GM12878 (cell line): ENCODE measurements around the gene TBCE. TPM values are rescaled to one million over a fixed set of nuclear protein-coding genes. Genes with fewer than 3 reads are reported as not detected.

Experiments
- ATAC-seq: fragments of 200-7000 bp; cut with Tn5 transposase; 3 replicates; pipeline ENCODE4 v1.9.1; 2020; ENCODE audit warnings: mild to moderate bottlenecking, moderate library complexity
- BruUV-seq: library from RNA; stranded (reverse); fragments of 400-500 nt; replicated peaks from 2 replicates; lab custom pipeline; 2021; lab: Mats Ljungman, UMichigan
- CTCF ChIA-PET: fragments of 300-600 bp; sonication (Branson Sonifier 250); formaldehyde crosslinking; extraction: SDS; loops from one replicate; lab custom pipeline; 2021; ENCODE audit warnings: inconsistent platforms; lab: Yijun Ruan, JAX
- POLR2A ChIA-PET: fragments of 350-600 bp; formaldehyde crosslinking; extraction: SDS; loops from one replicate; lab custom pipeline; 2021; ENCODE audit warnings: inconsistent platforms; lab: Charles Lee
- RAD21 ChIA-PET: fragments of 300-600 bp; sonication (Branson Sonifier 250); formaldehyde crosslinking; loops from one replicate; lab custom pipeline; 2023; ENCODE audit warnings: antibody characterized with exemption; ENCODE audit not compliant: unreplicated experiment; lab: Charles Lee
- SMC1A ChIA-PET: fragments of 300-600 bp; sonication (Branson Sonifier 250); formaldehyde crosslinking; loops from one replicate; lab custom pipeline; 2023; ENCODE audit not compliant: unreplicated experiment, uncharacterized antibody; lab: Charles Lee
- DNase-seq: peaks from one replicate; pipeline ENCODE4 v3.0.0-alpha.2; 2011; ENCODE audit warnings: low read depth, low spot score
- FAIRE-seq: peaks from 3 replicates; lab custom pipeline; 2011; peaks lifted over from hg19 to GRCh38; lab: Jason Lieb, UNC
- H2AFZ ChIP-seq: 2 replicates; pipeline ENCODE4 v1.6.0; 2011; ENCODE audit warnings: low read depth, low read length, control low read depth; ENCODE audit not compliant: control insufficient read depth
- H3K27ac ChIP-seq: 2 replicates; pipeline ENCODE4 v1.5.1; 2011; ENCODE audit warnings: control low read depth; ENCODE audit not compliant: control insufficient read depth, insufficient read depth
- H3K27me3 ChIP-seq, 2 experiments: replicated peaks in 1 of 2; 2 replicates each; pipeline versions ENCODE4 v1.6.0 to v1.6.1; 2011; ENCODE audit warnings: low read length in 1 of 2; ENCODE audit not compliant: control insufficient read depth in 2 of 2, insufficient read depth in 2 of 2
- H3K36me3 ChIP-seq, 2 experiments: 2 replicates each; pipeline ENCODE4 v1.5.1; 2011; ENCODE audit warnings: low read length in 1 of 2; ENCODE audit not compliant: control insufficient read depth in 2 of 2, insufficient read depth in 2 of 2
- H3K4me1 ChIP-seq: 2 replicates; pipeline ENCODE4 v1.6.1; 2011; ENCODE audit warnings: mild to moderate bottlenecking, low read length, moderate library complexity, mixed read lengths; ENCODE audit not compliant: control insufficient read depth, insufficient read depth
- H3K4me2 ChIP-seq: 2 replicates; pipeline ENCODE4 v1.6.0; 2011; ENCODE audit warnings: control low read depth; ENCODE audit not compliant: control insufficient read depth, insufficient read depth
- H3K4me3 ChIP-seq: fragments of 200-600 bp; sonication (generic); 2 replicates; pipeline ENCODE4 v1.5.1; 2016
- H3K79me2 ChIP-seq: 2 replicates; pipeline ENCODE4 v1.6.0; 2011; ENCODE audit warnings: low read length; ENCODE audit not compliant: control insufficient read depth, insufficient read depth
- H3K9ac ChIP-seq: 2 replicates; pipeline ENCODE4 v1.8.0; 2011; ENCODE audit warnings: low read length, control low read depth, mixed read lengths; ENCODE audit not compliant: control insufficient read depth, insufficient read depth
- H3K9me3 ChIP-seq: replicated peaks from 3 replicates; pipeline ENCODE4 v1.5.1; 2011; ENCODE audit warnings: mild to moderate bottlenecking, low read length; ENCODE audit not compliant: control insufficient read depth, insufficient read depth
- H4K20me1 ChIP-seq: 2 replicates; pipeline ENCODE4 v1.6.0; 2011; ENCODE audit not compliant: control insufficient read depth, insufficient read depth
- BHLHE40 ChIP-seq, 2 experiments: fragments of 450-650 bp in 1 of 2; IDR thresholded peaks; 2 replicates each; pipeline ENCODE4 v1.6.1; 2011 to 2017; ENCODE audit warnings: low read depth in 2 of 2, borderline replicate concordance in 1 of 2, improper control_type of control experiment in 1 of 2, low read length in 1 of 2, mild to moderate bottlenecking in 1 of 2
- CHD2 ChIP-seq: IDR thresholded peaks from 2 replicates; pipeline ENCODE4 v1.6.1; 2011; ENCODE audit warnings: low read depth, low read length, improper control_type of control experiment, borderline replicate concordance
- EGR1 ChIP-seq, 2 experiments: IDR thresholded peaks; 1 replicate in 1 of 2; 2 replicates in 1 of 2; pipeline ENCODE4 v1.6.1; 2011 to 2012; ENCODE audit warnings: low read depth in 2 of 2, low read length in 2 of 2, borderline replicate concordance in 1 of 2, mild to moderate bottlenecking in 1 of 2, moderate library complexity in 1 of 2
- JUNB ChIP-seq: IDR thresholded peaks from 2 replicates; pipeline ENCODE4 v1.6.1; 2016; ENCODE audit warnings: antibody characterized with exemption, mild to moderate bottlenecking
- MTA3 ChIP-seq: IDR thresholded peaks from 2 replicates; pipeline ENCODE4 v1.6.1; 2012; ENCODE audit warnings: low read length, inconsistent platforms, borderline replicate concordance
- PAX8 ChIP-seq: fragments of 450-650 bp; IDR thresholded peaks from 2 replicates; pipeline ENCODE4 v1.6.1; 2017; ENCODE audit warnings: mild to moderate bottlenecking, moderate library complexity
- PML ChIP-seq: IDR thresholded peaks from 2 replicates; pipeline ENCODE4 v1.6.1; 2012; ENCODE audit warnings: low read length, inconsistent platforms
- RCOR1 ChIP-seq: conservative IDR thresholded peaks from 2 replicates; pipeline ENCODE4 v1.6.1; 2012; ENCODE audit warnings: low read depth, low read length, improper control_type of control experiment
- TCF3 ChIP-seq: IDR thresholded peaks from 2 replicates; pipeline ENCODE4 v1.6.1; 2012; ENCODE audit warnings: low read depth, mild to moderate bottlenecking, low read length, borderline replicate concordance; ENCODE audit not compliant: insufficient read depth
- YY1 ChIP-seq: IDR thresholded peaks from 2 replicates; pipeline ENCODE4 v1.6.1; 2011; ENCODE audit warnings: low read depth, mild to moderate bottlenecking, low read length
- ZNF622 ChIP-seq: fragments of 450-650 bp; IDR thresholded peaks from 2 replicates; pipeline ENCODE4 v1.6.1; 2017; ENCODE audit warnings: mild to moderate bottlenecking, inconsistent platforms
- ZNF687 ChIP-seq: fragments of 450-650 bp; IDR thresholded peaks from 2 replicates; pipeline ENCODE4 v1.6.1; 2017; ENCODE audit warnings: mild to moderate bottlenecking, moderate library complexity
- WGBS: methylation state at CpG from one replicate; pipeline ENCODE4 v1.1.6; 2016; ENCODE audit warnings: low lambda C conversion rate; ENCODE audit not compliant: insufficient replicate concordance, insufficient coverage; ENCODE audit errors: missing lambda C conversion rate; 5-methylcytosine and 5-hydroxymethylcytosine counted together
- in situ Hi-C: fragments of 300-500 bp; cut with MboI; formaldehyde crosslinking; loops from 9 replicates; pipeline ENCODE4 v1.14.3; 2018; ENCODE audit warnings: mixed read lengths
- intact Hi-C: fragments of 100-400 bp; cut with micrococcal nuclease; formaldehyde crosslinking; loops from one replicate; pipeline ENCODE4 v1.14.2; 2022; ENCODE audit not compliant: unreplicated experiment
- polyA plus RNA-seq, 11 experiments: library from polyadenylated mRNA; depleted of rRNA in 4 of 11; unstranded in 6 of 11; stranded (reverse) in 5 of 11; fragments of >200 nt; fragmentation: Nextera tagmentation in 4 of 11; fragmentation: Illumina TruSeq in 1 of 11; extraction: Ambion mirVana in 4 of 11; extraction: Trizol in 1 of 11; gene quantifications; 1 replicate in 1 of 11; 2 replicates in 10 of 11; pipeline versions ENCODE4 v1.2.1 to v1.2.3, GENCODE V29; 2011 to 2016; ENCODE audit warnings: inconsistent platforms in 2 of 11, missing spikeins in 2 of 11, low read depth in 1 of 11
- total RNA-seq, 4 experiments: library from RNA; depleted of rRNA in 3 of 4; stranded (reverse); fragments of >200 nt in 3 of 4; fragmentation: Illumina TruSeq in 1 of 4; extraction: Trizol in 1 of 4; gene quantifications; 2 replicates each; pipeline versions ENCODE4 v1.2.1 to v1.2.3, GENCODE V29; 2013 to 2021
- TF ChIP-seq, protein P1 (sequence below): fragments of 450-650 bp; formaldehyde crosslinking; IDR thresholded peaks from 2 replicates; pipeline ENCODE4 v1.4.0; 2022; ENCODE audit warnings: mild to moderate bottlenecking, moderate library complexity
- TF ChIP-seq, protein P2 (sequence below): IDR thresholded peaks from 2 replicates; pipeline ENCODE4 v1.6.1; 2012; ENCODE audit warnings: low read length, inconsistent platforms

TBCE gene
- total and polyA plus RNA-seq, 10 of the 15 experiments (the other 5 are each of a cell fraction or from before 2014, with no cell fraction given), result 22.7 to 48.7 (median 29.2) TPM

GRCh38 chr1:235327559-235328270 is 39.5 kb upstream of the TBCE start, which contains the start of gene ARID4B:
Gene ARID4B, minus strand, starts transcription at chr1:235328179. Its CDS starts 1,260 bp downstream, at chr1:235326919.
- peaks cover 8% of the 10 kb centered on the region; the same call in 1 of the 2 replicates for H3K4me1 ChIP-seq
- CTCF ChIA-PET, result interaction anchor here (1.2 to 3.6 kb wide), 3 partner anchors 69 to 75 kb away, joined by 4 to 23 read pairs (median 4); no protein-coding TSS in a partner anchor
- no TSS peak for BruUV-seq
- FAIRE-seq, result no peak
- no peaks in the 10 kb centered on the region; the same call in none of the 2 replicates for H4K20me1 ChIP-seq
- DNase-seq, result no peak
- in situ Hi-C loops, result no loop called here
- peak within 1 kb of the TSS; percentile 92 for H3K4me3 ChIP-seq
- peak; percentile 16 for ATAC-seq
- no peaks in the 10 kb centered on the region for H3K27me3 ChIP-seq
- H3K9me3 ChIP-seq, result no peaks in the 10 kb centered on the region; the same call in 2 of the 3 replicates
- under 1% methylated on average over 35 of the region's 58 CpGs for WGBS
- intact Hi-C loops, result loop anchor here (1.0 to 5.0 kb wide), 4 partner anchors 40 to 200 kb away; partner anchors contain the start of genes B3GALNT2, TBCE and TOMM20
- H3K4me2 ChIP-seq, result peak within 1 kb of the TSS; percentile 86
- peak within 1 kb of the TSS; percentile 74 for H2AFZ ChIP-seq
- POLR2A ChIA-PET, result interaction anchor here (0.6 to 3.5 kb wide), 7 partner anchors 10 to 168 kb away, joined by 3 to 17 read pairs (median 5); partner anchors contain the start of gene RBM34
- peaks cover 0 to 2% of the 10 kb centered on the region in 2 experiments; a peak in 1 of 4 replicates for H3K36me3 ChIP-seq
- SMC1A ChIA-PET, result interaction anchor here (1.3 to 4.5 kb wide), 3 partner anchors 55 to 70 kb away, joined by 3 to 38 read pairs (median 6); no protein-coding TSS in a partner anchor
- RAD21 ChIA-PET, result interaction anchor here (0.6 to 1.6 kb wide), 5 partner anchors 40 to 357 kb away, joined by 3 to 9 read pairs (median 4); partner anchors contain the start of gene TBCE
- peaks cover 89% of the 10 kb centered on the region for H3K79me2 ChIP-seq
- H3K27ac ChIP-seq, result peak within 1 kb of the TSS; percentile 93
- peak within 1 kb of the TSS; percentile 96 for H3K9ac ChIP-seq
- TF ChIP-seq CHD2 (no peak), YY1 (no peak), ZNF622 (no peak), EGR1 (IDR thresholded peaks at IDR 0.05; ENCODE audit: borderline replicate concordance in 1 of 2, low read depth in 2 of 2, low read length in 2 of 2) (no peak), RCOR1 (no peak), BHLHE40 (IDR thresholded peaks at IDR 0.05; ENCODE audit: borderline replicate concordance in 1 of 2, low read depth in 2 of 2, low read length in 1 of 2) (0 out of 4 replicates have a peak, but pooled peaks of 1 of the 2 experiments have one; percentile 6), JUNB (no peak), MTA3 (no peak), PML (peak; percentile 84), TCF3 (no peak), ZNF687 (no peak), PAX8 (no peak)
- TF ChIP-seq, protein P1, sequence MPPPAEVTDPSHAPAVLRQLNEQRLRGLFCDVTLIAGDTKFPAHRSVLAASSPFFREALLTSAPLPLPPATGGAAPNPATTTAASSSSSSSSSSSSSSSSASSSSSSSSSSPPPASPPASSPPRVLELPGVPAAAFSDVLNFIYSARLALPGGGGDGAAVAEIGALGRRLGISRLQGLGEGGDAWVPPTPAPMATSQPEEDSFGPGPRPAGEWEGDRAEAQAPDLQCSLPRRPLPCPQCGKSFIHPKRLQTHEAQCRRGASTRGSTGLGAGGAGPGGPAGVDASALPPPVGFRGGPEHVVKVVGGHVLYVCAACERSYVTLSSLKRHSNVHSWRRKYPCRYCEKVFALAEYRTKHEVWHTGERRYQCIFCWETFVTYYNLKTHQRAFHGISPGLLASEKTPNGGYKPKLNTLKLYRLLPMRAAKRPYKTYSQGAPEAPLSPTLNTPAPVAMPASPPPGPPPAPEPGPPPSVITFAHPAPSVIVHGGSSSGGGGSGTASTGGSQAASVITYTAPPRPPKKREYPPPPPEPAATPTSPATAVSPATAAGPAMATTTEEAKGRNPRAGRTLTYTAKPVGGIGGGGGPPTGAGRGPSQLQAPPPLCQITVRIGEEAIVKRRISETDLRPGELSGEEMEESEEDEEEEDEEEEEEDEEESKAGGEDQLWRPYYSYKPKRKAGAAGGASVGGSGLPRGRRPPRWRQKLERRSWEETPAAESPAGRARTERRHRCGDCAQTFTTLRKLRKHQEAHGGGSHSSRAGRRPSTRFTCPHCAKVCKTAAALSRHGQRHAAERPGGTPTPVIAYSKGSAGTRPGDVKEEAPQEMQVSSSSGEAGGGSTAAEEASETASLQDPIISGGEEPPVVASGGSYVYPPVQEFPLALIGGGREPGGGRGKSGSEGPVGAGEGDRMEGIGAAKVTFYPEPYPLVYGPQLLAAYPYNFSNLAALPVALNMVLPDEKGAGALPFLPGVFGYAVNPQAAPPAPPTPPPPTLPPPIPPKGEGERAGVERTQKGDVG, result no peak
- TF ChIP-seq, protein P2, sequence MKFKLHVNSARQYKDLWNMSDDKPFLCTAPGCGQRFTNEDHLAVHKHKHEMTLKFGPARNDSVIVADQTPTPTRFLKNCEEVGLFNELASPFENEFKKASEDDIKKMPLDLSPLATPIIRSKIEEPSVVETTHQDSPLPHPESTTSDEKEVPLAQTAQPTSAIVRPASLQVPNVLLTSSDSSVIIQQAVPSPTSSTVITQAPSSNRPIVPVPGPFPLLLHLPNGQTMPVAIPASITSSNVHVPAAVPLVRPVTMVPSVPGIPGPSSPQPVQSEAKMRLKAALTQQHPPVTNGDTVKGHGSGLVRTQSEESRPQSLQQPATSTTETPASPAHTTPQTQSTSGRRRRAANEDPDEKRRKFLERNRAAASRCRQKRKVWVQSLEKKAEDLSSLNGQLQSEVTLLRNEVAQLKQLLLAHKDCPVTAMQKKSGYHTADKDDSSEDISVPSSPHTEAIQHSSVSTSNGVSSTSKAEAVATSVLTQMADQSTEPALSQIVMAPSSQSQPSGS, result no peak
